Neural cell (in vitro differentiated cells): ENCODE results near the gene LRRK2. TPM values are rescaled to one million over a fixed set of nuclear protein-coding genes. Genes with fewer than 3 reads are reported as not detected.

Experiments
- H2AFZ ChIP-seq: fragments of 200-600, 300-800 bp; sonication (generic), shearing (Covaris generic); 2 replicates; pipeline ENCODE4 v1.6.0; 2014; ENCODE audit warnings: low read depth, mild to moderate bottlenecking, antibody characterized with exemption, low read length, moderate library complexity
- H3F3A ChIP-seq: fragments of 200-600 bp; shearing (Covaris generic); 2 replicates; pipeline ENCODE4 v1.6.1; 2016; ENCODE audit warnings: mild to moderate bottlenecking, moderate library complexity, mixed read lengths, antibody characterized with exemption, low read length; ENCODE audit not compliant: insufficient read depth, poor library complexity, severe bottlenecking
- H3K27ac ChIP-seq: fragments of 200-600, 300-800 bp; sonication (generic), shearing (Covaris generic); 2 replicates; pipeline ENCODE4 v1.5.1; 2014; ENCODE audit warnings: mild to moderate bottlenecking, low read length, moderate library complexity
- H3K27me3 ChIP-seq: fragments of 300-800, 200-600 bp; sonication (generic), shearing (Covaris generic); 2 replicates; pipeline ENCODE4 v1.6.0; 2014; ENCODE audit warnings: mild to moderate bottlenecking, low read depth, low read length, moderate library complexity; ENCODE audit not compliant: insufficient read depth
- H3K36me3 ChIP-seq: fragments of 300-800, 200-600 bp; sonication (generic), shearing (Covaris generic); 2 replicates; pipeline ENCODE4 v1.5.1; 2014; ENCODE audit warnings: mild to moderate bottlenecking, antibody characterized with exemption, low read length, moderate library complexity; ENCODE audit not compliant: insufficient read depth
- H3K4me2 ChIP-seq: fragments of 300-800, 200-600 bp; sonication (generic), shearing (Covaris generic); 2 replicates; pipeline ENCODE4 v1.6.0; 2014; ENCODE audit warnings: mild to moderate bottlenecking, low read length
- H3K4me3 ChIP-seq: fragments of 300-800, 200-600 bp; sonication (generic), shearing (Covaris generic); 2 replicates; pipeline ENCODE4 v1.5.1; 2014; ENCODE audit warnings: mild to moderate bottlenecking, low read length, moderate library complexity
- H3K79me2 ChIP-seq: fragments of 200-600 bp; shearing (Covaris generic); replicated peaks from 2 replicates; pipeline ENCODE4 v1.6.0; 2014; ENCODE audit warnings: mild to moderate bottlenecking, low read length, moderate library complexity; ENCODE audit not compliant: insufficient read depth
- H3K9ac ChIP-seq: fragments of 300-800, 200-600 bp; sonication (generic), shearing (Covaris generic); 2 replicates; pipeline ENCODE4 v1.6.1; 2016; ENCODE audit warnings: mild to moderate bottlenecking, low read length, mixed read lengths
- H3K9me2 ChIP-seq: fragments of 200-600 bp; shearing (Covaris generic); 2 replicates; pipeline ENCODE4 v1.6.1; 2016; ENCODE audit warnings: mild to moderate bottlenecking, low read length, mixed read lengths; ENCODE audit not compliant: insufficient read depth
- H3K9me3 ChIP-seq: fragments of 200-600, 300-800 bp; sonication (generic), shearing (Covaris generic); 2 replicates; pipeline ENCODE4 v1.6.1; 2016; ENCODE audit warnings: mild to moderate bottlenecking, mixed run types, low read length, moderate library complexity, mixed read lengths
- H4K20me1 ChIP-seq: fragments of 200-600 bp; shearing (Covaris generic); 2 replicates; pipeline ENCODE4 v1.6.1; 2016; ENCODE audit warnings: mild to moderate bottlenecking, mixed run types; ENCODE audit not compliant: insufficient read depth
- CTCF ChIP-seq: fragments of 450-650 bp; IDR thresholded peaks from 2 replicates; pipeline ENCODE4 v1.5.1; 2014; ENCODE audit warnings: antibody characterized with exemption, mild to moderate bottlenecking, moderate library complexity; ENCODE audit not compliant: poor library complexity, severe bottlenecking
- EP300 ChIP-seq: fragments of 450-650 bp; conservative IDR thresholded peaks from 2 replicates; pipeline ENCODE4 v1.6.1; 2014; ENCODE audit warnings: antibody characterized with exemption, mild to moderate bottlenecking, moderate library complexity; ENCODE audit not compliant: poor library complexity, severe bottlenecking
- EZH2 ChIP-seq: fragments of 200-600, 300-800 bp; shearing (Covaris generic), sonication (generic); IDR thresholded peaks from 2 replicates; pipeline ENCODE4 v1.6.1; 2014; ENCODE audit warnings: antibody characterized with exemption, low read length, borderline replicate concordance, mild to moderate bottlenecking; ENCODE audit not compliant: insufficient read depth, poor library complexity, severe bottlenecking
- MXI1 ChIP-seq: fragments of 450-650 bp; conservative IDR thresholded peaks from 2 replicates; pipeline ENCODE4 v1.6.1; 2014; ENCODE audit warnings: antibody characterized with exemption, mild to moderate bottlenecking; ENCODE audit not compliant: poor library complexity, severe bottlenecking
- POLR2AphosphoS5 ChIP-seq: IDR thresholded peaks from 2 replicates; pipeline ENCODE4 v1.6.1; 2012
- RAD21 ChIP-seq: fragments of 450-650 bp; conservative IDR thresholded peaks from 2 replicates; pipeline ENCODE4 v1.6.1; 2014; ENCODE audit warnings: antibody characterized with exemption, mild to moderate bottlenecking, moderate library complexity
- REST ChIP-seq: IDR thresholded peaks from 2 replicates; pipeline ENCODE4 v1.6.1; 2012; ENCODE audit warnings: borderline replicate concordance
- SMC3 ChIP-seq: fragments of 450-650 bp; conservative IDR thresholded peaks from 2 replicates; pipeline ENCODE4 v1.6.1; 2014; ENCODE audit warnings: antibody characterized with exemption, mild to moderate bottlenecking, moderate library complexity; ENCODE audit not compliant: poor library complexity
- TAF1 ChIP-seq: IDR thresholded peaks from 2 replicates; pipeline ENCODE4 v1.6.1; 2012; ENCODE audit warnings: low read depth
- polyA plus RNA-seq: library from polyadenylated mRNA; depleted of rRNA; stranded (reverse); fragments of >200 nt; gene quantifications from 2 replicates; pipeline ENCODE4 v1.2.3, GENCODE V29; 2014

LRRK2 gene
- polyA plus RNA-seq, 1 donor from 2014 or later = 0.54 TPM

- Histone ChIP-seq H3K27ac (no peak overlapping the region), H3K79me2 (no peaks in the 10 kb centered on the region), H2AFZ (no peak overlapping the region), H3K36me3 (no peaks in the 10 kb centered on the region), H3F3A (no peaks in the 10 kb centered on the region), H3K4me2 (no peak overlapping the region), H3K9me3 (no peaks in the 10 kb centered on the region), H3K9ac (no peak overlapping the region), H3K4me3 (no peak overlapping the region), H4K20me1 (no peaks in the 10 kb centered on the region), H3K27me3 (no peaks in the 10 kb centered on the region), H3K9me2 (no peaks in the 10 kb centered on the region)
- TF ChIP-seq REST (no peak), TAF1 (no peak), CTCF (no peak), POLR2AphosphoS5 (no peak), EP300 (no peak), RAD21 (no peak), MXI1 (no peak), SMC3 (no peak), EZH2 (no peak)
These were observed 84.2 kb downstream of the LRRK2 start for GRCh38 chr12:40309001-40309400.

- Histone ChIP-seq H3K79me2 (no peaks in the 10 kb centered on the region), H3K9me2 (no peaks in the 10 kb centered on the region), H2AFZ (no peak overlapping the region), H3K9me3 (no peaks in the 10 kb centered on the region), H4K20me1 (no peaks in the 10 kb centered on the region), H3K4me3 (no peak overlapping the region), H3F3A (no peaks in the 10 kb centered on the region), H3K9ac (no peak overlapping the region), H3K4me2 (no peak overlapping the region), H3K36me3 (no peaks in the 10 kb centered on the region), H3K27me3 (no peaks in the 10 kb centered on the region), H3K27ac (no peak overlapping the region)
- TF ChIP-seq REST (no peak), RAD21 (no peak), MXI1 (no peak), CTCF (no peak), EP300 (no peak), EZH2 (no peak), POLR2AphosphoS5 (no peak), TAF1 (no peak), SMC3 (no peak)
These were observed 85.4 kb downstream of the LRRK2 start for GRCh38 chr12:40310211-40310610.
